Activated CD8-positive, alpha-beta memory T cell treated with anti-CD3 and anti-CD28 coated beads for 36 hours (primary cell): Measurements from ENCODE around the gene UGGT1. TPM values are rescaled to one million over a fixed set of nuclear protein-coding genes. Genes with fewer than 3 reads are reported as not detected.

Source experiments
- CTCF ChIA-PET: fragments of 350-600 bp; sonication (Branson Sonifier 250); formaldehyde crosslinking; loops from one replicate; lab custom pipeline; 2021; ENCODE audit warnings: antibody characterized with exemption; lab: Charles Lee
- POLR2A ChIA-PET: fragments of 350-600 bp; sonication (Branson Sonifier 250); formaldehyde crosslinking; loops from one replicate; lab custom pipeline; 2021; ENCODE audit warnings: antibody characterized with exemption; lab: Charles Lee
- total RNA-seq, 2 experiments: library from RNA; stranded (reverse); gene quantifications; one replicate each; pipeline ENCODE4 v1.2.3, GENCODE V29; 2021

The UGGT1 gene
- total RNA-seq, 2 experiments from 2014 or later, result 54.1 to 55.6 TPM

DNA sequence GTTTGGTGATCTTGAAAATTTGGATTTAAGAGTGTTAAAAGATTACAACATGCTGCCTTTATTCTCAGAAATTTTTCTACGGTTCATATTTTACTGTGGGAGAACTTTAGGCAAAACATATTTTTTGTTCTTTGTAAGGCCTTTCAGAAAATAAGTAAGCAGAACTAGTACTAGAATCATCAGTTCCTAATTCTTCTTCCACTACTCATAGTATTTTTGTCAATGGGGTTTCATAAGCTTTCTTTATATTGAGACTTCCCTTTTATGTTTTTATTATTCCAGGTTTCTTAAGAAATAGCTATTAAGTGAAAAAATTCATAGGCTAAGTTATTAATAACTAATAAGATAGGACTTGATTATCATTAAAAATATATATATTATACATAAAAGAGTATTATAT lies 12.4 kb downstream of the UGGT1 start:
- ChIA-PET CTCF (no interaction called here), POLR2A (interaction anchor here (0.6 to 1.3 kb wide), 2 partner anchors 11 to 753 kb away, joined by 4 to 6 read pairs; no protein-coding TSS in a partner anchor)

DNA sequence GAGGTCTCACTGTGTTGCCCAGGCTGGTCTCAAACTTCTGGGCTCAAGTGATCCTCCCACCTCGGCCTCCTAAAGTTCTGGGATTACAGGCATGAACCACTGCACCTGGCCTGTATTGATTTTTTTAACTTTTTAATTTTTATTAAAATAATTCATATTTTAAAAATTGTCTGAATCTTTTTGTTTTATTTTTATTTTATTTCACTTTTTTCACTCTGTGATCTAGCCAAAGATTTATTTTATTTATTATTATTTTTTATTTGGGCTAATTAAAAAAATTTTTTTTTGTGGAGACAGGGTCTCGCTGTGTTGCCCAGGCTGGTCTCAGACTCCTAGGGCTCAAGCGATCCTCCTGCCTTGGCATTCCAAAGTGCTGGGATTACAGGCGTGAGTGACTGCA lies 14.1 kb downstream of the UGGT1 start:
- POLR2A ChIA-PET, result no interaction called here
- CTCF ChIA-PET, result no interaction called here

DNA sequence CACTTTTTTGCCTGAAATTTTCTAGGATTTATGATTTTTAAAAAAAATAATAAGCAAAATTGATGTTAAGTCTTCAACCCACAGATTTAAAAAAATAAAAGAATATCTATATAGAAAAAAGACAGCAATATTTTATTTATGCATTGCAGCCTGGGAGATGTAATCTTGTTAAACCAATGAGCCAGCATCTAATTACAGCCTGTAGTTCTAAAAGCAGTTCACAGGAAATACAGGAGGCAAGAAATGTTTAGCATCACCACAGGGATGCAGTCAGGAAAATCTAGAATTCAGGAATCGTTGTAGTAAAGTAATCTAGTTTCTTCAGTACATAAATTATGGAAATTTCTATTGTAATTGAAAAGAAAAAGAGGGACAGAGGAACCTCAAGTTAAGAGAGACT lies 17.2 kb downstream of the UGGT1 start:
- POLR2A ChIA-PET, result no interaction called here
- CTCF ChIA-PET, result no interaction called here

DNA sequence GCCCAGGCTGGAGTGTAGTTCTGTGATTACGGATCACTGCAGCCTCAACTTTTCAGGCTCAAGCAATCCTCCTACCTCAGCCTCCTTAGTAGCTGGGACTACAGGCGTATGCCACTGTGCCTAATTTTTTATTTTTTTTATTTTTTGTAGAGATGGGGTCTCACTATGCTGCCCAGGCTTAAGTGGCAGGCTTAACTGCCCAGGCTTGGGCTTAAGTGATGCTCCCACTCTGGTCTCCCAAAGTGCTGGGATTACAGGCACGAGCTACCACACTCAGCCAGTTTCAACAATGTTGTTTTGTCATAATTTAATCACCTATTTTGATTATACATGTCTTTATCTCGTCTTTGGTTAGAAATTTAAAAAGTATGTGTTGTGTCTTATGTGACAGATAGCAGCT lies 18.2 kb downstream of the UGGT1 start:
- ChIA-PET POLR2A (no interaction called here), CTCF (no interaction called here)

DNA sequence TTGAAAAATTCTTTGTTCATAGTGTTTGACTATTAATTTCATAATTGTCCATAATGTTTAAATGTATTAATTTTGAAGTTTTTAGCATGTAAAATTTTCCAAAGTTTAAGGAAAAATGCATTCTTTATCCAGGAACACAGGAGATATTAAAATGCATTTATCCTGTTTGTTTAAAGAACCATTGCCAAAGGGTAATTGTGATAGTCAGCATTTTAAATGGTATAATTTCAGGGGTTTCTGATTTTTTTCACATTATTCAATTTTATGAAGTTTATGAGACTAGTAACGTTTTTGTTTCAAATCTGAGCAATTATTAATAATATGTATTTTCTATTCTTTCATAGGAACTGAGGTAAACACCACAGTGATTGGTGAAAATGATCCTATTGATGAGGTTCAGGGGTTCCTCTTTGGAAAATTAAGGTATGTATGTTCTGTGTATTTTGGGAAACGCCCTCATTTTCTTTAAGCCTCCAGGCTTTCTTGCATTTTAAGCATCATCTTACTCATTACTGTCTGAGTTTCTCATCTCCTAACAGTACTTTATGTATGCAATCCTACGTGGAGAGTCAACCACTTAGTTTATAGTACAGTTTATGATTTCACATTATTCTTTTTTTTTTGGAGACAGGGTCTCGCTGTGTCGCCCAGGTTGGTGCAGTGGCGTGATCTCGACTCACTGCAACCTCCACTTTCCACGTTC lies 25.1 kb downstream of the UGGT1 start:
- CTCF ChIA-PET, result interaction anchor here (0.8 kb wide), 1 partner anchor 30 kb away, joined by 4 read pairs; no protein-coding TSS in a partner anchor
- POLR2A ChIA-PET, result no interaction called here

DNA sequence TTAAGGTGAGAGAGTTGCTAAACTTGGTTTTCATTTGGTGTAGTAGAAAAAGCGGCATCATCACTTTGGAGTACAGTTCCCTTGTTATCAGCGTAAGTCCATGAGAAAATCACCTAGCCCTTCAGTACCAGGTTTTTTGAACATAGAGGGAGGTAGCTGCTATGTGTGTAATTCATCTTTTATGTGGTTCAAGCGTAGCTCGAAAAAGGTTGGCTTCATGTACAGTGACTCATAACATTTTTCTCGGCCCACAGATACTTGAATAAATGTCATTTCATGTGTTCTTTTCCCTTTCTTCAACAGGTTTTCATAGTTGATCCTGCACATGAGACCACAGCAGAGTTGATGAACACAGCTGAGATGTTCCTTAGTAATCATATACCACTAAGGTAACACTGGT lies 43.6 kb downstream of the UGGT1 start:
- POLR2A ChIA-PET, result no interaction called here
- CTCF ChIA-PET, result no interaction called here

DNA sequence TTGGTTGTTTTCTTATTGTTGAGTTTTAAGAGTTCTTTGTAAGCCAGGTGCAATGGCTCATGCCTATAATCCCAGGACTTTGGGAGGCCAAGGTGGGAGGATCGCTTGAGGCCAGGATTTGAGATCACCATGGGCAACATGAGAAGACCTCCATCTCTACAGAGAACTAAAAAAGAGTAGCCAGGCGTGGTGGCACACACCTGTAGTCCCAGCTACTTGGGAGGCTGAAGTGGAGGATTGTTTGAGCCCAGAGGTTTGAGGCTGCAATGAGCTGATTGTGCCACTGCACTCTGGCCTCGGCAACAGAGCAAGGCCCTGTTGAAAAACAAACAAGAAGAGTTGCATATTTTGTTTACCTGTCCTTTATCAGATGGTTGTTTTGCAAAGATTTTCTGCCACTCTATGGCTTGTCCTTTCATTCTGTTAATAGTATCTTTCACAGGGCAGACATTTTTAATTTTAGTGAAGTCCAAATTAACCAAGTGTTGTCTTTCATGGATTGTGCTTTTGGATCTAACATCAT lies 46.2 kb downstream of the UGGT1 start:
- ChIA-PET POLR2A (no interaction called here), CTCF (no interaction called here)

DNA sequence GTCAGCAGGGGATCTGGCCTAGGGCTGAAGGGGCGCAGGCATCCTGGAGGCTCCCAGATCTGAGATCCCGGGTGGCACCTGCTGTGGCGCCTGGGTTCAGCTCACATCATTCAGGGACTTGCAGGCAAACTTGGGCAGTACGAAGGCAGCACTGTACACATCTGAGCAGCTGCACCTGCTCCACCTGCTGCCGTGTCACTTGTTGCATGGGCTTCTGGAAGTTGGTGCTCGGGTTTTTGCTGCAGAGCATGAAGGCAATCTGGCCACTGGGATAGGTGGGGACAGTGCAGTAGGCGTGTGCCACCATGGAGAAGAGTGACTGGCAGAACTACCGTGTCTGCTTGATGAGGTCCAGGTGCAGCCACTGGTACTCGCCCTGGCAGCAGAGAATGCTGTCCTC lies 48.6 kb downstream of the UGGT1 start:
- POLR2A ChIA-PET, result no interaction called here
- CTCF ChIA-PET, result interaction anchor here (0.8 kb wide), 1 partner anchor 16 kb away, joined by 3 read pairs; no protein-coding TSS in a partner anchor

DNA sequence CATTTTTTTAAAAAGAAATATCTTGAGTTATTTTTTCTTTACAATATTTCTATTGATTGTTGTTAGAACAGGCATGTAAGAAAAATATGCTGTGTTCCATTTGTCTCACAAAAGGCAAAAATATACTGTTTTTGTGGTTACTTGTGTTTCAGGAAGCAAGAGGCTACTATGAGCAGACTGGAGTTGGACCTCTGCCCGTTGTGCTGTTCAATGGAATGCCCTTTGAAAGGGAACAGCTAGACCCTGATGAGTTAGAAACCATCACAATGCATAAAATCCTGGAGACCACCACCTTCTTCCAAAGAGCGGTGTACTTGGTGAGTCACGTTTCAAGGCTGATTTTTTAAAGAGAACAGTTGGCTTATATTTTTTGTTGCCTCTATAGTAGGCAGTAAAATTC lies 54.7 kb downstream of the UGGT1 start:
- CTCF ChIA-PET, result no interaction called here
- POLR2A ChIA-PET, result no interaction called here

DNA sequence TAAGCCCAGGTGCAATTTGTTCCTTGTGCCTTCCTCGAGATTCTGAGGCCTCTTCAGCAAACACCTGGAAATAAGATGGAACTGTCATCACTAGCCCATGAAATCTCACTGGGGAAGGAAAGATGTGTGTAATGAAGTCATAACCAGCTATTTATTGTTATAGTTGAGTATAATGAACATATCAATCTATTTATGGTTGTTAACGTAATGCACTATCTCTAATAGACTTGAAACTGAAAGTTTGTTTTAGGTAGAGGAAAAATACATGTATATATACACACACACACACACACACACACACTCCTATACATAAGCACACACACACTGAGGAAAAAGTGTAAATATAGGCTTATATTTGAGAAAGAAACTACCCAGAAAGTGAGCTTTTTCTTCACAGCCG lies 62.8 kb downstream of the UGGT1 start:
- ChIA-PET CTCF (interaction anchor here (1.3 kb wide), 1 partner anchor 20 kb away, joined by 3 read pairs; no protein-coding TSS in a partner anchor), POLR2A (no interaction called here)

DNA sequence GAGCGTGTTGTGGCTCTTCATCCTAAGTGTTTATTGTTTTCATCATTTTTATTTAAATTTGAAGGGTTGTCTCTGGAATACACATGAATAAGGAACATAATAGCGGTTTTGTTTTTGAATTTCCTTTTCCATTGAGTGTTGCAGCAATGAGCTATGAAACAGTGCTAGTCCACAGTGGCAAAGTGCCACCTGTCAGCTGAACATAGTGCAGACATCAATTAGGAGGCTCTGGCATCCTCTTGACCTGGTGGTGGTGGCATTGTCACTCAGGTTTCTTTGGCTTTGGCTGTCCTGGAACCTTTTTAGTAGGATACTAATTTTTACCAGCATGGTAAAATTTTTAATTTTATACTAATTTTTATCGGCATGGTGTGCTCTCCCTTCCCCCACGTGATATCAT lies 63.2 kb downstream of the UGGT1 start:
- POLR2A ChIA-PET, result no interaction called here
- CTCF ChIA-PET, result interaction anchor here (1.3 kb wide), 1 partner anchor 20 kb away, joined by 3 read pairs; no protein-coding TSS in a partner anchor

DNA sequence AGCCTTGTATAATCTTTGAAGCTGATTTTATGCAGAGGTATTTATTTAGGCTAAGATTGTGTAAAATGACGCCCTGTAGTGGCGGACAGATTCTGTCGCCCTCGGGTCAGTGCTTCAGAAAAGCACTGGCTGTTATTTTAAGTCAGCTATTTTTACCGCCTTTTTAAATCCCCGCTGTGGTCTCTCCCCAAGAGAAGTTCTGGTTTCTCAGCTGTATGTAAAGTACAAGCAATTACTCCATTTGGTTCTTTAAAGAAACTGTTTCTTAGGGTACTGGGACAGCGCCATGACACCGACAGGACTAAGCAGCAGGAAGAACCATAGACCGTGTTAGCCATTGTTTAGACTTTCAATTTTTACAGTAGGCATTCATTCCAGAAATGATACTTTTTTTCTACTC lies 65.0 kb downstream of the UGGT1 start:
- POLR2A ChIA-PET, result no interaction called here
- CTCF ChIA-PET, result interaction anchor here (0.9 kb wide), 1 partner anchor 17 kb away, joined by 3 read pairs; no protein-coding TSS in a partner anchor

DNA sequence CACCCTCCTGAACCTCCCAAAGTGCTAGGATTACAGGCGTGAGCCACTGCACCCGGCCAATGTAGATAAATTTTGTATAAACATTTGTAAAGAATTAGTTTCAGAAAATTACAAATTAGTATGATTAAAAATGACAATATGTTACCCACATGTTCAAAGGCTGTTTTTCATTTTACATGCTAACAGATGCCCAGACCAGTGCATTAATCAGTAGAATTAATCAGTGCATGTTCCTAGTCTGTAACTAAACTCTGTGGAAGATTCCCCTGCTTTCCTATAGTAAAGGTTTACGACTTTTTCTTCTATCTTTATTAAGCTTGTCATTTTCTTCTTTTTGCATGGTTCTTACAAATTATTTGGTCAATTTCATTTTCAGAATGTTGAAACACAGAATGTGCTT lies 65.8 kb downstream of the UGGT1 start:
- POLR2A ChIA-PET, result no interaction called here
- CTCF ChIA-PET, result no interaction called here

DNA sequence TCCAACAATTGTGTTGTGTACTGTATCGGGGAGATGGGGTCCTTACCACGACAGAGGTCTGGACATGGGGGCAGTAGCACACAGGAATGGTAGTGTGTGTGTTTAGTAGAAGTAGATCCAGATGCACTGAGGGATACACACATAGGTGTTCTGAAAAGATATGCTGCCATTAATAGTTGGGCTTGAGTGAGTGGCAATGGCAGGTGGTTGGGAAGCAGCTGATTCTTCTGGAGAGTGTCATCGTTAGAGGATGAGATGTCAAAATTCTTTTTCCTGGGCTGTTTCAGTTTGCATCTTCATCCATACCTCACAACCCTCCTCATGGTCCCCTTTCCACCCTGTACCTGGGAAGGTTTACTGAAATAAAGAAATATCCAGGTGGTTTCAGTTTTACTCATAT lies 66.6 kb downstream of the UGGT1 start:
- ChIA-PET POLR2A (no interaction called here), CTCF (no interaction called here)

DNA sequence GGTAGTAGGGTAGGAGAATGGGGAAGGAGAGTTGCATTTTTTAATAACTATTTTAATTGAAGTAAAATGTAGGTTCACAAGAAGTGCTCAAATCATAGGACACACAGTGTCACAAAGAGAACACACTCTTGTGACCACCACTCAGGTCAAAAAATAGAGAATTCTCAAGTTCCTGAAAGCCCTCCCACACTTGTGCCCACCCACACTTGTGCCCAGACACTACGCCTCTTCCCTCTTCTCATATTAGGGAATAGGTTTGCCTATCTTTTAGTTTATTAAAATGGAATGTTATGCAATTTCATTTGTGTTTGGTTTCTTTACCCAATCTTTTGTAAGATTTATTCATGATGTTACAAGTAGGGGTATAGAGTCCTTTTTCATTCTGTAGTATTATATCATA lies 67.2 kb downstream of the UGGT1 start:
- ChIA-PET CTCF (no interaction called here), POLR2A (no interaction called here)

DNA sequence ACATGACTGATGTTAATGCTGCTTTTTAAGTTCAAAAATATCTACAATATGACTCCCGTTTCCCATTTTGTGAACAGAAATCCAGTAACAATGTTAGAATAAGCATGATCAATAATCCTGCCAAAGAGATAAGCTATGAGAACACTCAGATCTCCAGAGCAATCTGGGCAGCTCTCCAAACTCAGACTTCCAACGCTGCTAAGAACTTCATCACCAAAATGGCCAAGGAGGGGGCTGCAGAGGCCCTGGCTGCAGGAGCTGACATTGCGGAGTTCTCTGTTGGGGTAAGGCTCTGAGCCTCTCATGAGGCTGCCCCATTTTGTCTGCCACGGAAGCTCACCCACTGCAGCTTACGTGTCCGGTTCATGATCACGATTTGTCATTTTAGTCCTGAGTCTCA lies 68.4 kb downstream of the UGGT1 start:
- POLR2A ChIA-PET, result no interaction called here
- CTCF ChIA-PET, result no interaction called here

DNA sequence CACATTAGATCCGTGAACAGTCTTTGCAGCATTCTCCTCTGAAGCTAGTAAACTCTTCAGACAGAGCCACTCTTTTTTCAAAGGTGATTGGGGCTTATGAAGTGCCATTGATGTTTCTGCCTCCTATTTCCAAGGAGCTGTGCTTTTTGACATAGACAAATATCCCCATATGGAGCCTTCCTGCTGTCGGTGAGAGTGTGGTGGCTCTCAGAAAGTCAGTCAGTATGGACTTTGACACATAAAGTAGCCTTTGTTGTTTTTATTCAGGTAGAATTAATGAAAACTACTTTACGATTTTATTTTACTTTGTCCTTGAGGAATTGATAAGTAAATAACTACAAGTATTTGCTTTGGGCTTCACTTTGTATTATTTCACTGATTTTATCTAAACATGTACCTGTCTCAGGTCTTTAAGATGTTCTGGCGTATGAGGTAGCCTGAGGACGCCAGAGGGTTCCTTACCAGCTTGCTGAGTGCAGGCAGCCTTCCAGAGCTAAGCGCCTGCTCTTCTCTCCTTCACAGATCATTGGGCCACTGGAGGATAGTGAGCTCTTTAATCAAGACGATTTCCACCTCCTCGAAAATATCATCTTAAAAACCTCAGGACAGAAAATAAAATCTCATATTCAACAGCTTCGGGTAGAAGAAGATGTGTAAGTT lies 69.7 kb downstream of the UGGT1 start:
- ChIA-PET POLR2A (no interaction called here), CTCF (interaction anchor here (0.5 kb wide), 1 partner anchor 25 kb away, joined by 7 read pairs; no protein-coding TSS in a partner anchor)

DNA sequence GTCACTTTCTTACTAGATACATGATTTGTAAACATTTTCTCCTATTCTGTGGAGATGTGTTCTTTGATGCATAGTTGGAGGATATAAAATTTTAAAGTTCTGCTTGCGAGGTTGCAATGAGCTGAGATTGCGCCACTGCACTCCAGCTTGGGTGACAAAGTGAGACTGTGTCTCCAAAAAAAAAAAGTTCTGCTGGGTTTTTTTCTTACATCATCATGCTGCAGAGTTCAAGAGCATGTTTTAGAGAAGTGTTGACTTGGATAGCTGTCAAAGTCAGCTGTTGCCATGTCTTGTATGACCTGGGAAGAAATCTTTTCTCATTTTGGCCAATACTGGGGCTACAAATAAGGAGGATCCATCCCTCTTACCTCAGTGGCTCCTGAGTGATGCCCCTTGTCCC lies 71.3 kb downstream of the UGGT1 start:
- CTCF ChIA-PET, result no interaction called here
- POLR2A ChIA-PET, result no interaction called here

DNA sequence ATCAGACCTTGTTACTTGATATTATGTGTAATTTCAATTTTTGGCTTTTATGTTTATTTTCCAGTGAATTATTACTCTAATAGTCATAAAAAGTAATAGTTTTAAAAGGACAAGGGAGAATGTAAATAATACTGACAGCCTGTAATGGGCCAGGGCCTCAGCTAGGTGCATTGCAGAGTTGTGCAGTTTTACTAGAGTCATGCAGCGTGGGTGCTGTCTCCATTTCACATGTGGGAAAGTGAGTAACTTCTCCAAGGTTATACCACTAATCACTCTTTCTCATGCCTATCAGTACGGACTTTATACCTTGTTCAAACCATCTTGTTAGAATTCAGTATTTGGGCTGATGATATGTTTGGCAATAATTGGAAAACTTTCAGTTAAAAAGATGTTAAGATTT lies 73.3 kb downstream of the UGGT1 start:
- ChIA-PET POLR2A (no interaction called here), CTCF (no interaction called here)

DNA sequence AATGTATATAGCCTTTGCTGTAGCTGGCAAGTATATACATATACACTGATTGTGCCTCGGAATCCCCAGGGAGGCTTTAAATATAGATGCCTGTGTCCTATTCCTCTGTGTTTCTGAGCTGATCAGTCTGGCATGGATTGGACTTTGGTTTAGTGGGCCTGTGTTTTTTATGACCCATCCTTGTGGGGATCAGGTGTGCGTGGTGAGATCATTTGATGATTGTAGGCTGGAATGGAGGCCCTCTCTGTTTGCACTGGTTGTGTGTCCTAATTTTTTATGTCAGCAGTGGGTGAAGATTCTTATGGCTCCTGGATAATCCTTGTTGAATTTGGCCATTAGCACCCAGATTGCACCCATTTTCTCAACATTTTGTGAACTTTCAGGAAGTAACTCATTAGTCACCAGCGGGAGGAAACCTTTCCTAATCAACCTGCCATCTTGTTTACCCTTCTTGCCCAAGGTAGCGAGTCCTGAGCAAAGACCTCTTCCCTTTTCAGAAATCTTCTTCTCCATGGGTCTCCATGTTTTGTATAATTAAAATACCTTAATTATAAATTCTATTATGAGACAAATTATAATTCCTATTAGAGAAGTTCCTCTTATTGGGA lies 75.8 kb downstream of the UGGT1 start:
- ChIA-PET POLR2A (no interaction called here), CTCF (no interaction called here)
